ENCODE results near the gene SFT2D2.
"Not testable (repeated sequence)": the region's sequence is repeated elsewhere in the genome, so short reads cannot be mapped to it uniquely, and the experiment has no call there.

The SFT2D2 gene

GRCh38 chr1:168225476-168226190, at the start of gene SFT2D2:
Gene SFT2D2, plus strand, starts transcription at chr1:168226004. Its CDS starts 76 bp downstream, at chr1:168226080.
- DNase-seq: peak; percentile 74

GRCh38 chr1:168178227-168178637, 47.6 kb upstream of the SFT2D2 start:
- no peak for DNase-seq

- peak; percentile 92 for DNase-seq
Observed at GRCh38 chr1:168178638-168179437, 47.0 kb upstream of the SFT2D2 start, which contains the start of gene TIPRL. Gene TIPRL, plus strand, starts transcription at chr1:168178962. Its CDS starts 116 bp downstream, at chr1:168179078.

DNA sequence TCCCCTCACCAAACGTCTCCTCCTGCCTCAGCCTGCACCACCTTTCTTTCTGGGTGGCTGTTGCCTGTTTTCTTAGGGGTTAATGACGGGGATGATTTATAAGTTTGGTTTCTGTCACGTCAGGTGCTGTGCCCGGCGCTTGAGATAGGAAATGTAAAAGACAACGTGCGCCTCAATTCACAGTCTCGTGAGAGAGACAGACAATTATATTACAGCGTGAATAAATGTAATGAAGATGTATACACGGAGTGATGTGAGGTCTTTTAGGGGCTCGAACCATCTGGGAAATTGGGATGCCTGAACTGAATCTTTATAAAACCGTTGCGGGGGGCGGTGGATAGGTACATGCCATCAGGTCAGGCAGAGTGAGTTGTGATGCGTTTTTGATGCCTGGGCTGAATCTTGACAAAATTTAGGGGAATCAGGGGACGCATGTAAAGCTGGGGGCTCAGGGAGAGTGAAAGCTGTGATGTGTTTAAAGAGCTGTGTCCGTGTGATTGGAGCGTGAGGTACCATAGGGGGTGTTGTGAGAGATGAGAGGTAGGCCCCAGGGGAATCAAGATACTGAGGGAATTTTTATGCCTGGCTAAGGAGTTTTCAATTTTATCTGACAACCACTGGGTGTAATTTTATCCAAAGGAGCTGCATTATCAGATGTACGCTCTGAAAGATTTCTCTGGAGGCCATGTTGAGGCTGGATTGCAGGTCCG, 46.2 kb upstream of the SFT2D2 start:
- no peak for DNase-seq

DNA sequence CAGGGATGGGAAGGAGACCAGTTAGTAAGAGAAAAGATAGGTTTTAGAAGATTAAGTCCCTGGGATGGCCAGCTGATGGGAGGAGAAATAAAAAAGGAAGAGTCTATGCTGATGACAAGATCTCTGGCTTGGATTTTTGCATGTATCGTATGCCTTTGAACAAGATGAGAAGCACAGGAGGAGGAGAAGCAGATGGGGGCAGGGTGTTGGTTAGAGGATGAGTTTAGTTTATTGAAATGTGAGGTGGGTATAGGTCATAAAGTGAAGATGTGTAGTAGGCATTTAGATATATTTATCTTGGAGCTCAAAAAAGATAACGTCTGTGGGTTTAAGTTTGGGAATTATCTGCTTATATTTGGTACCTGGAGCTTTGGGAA, 45.7 kb upstream of the SFT2D2 start:
- DNase-seq: no peak

DNA sequence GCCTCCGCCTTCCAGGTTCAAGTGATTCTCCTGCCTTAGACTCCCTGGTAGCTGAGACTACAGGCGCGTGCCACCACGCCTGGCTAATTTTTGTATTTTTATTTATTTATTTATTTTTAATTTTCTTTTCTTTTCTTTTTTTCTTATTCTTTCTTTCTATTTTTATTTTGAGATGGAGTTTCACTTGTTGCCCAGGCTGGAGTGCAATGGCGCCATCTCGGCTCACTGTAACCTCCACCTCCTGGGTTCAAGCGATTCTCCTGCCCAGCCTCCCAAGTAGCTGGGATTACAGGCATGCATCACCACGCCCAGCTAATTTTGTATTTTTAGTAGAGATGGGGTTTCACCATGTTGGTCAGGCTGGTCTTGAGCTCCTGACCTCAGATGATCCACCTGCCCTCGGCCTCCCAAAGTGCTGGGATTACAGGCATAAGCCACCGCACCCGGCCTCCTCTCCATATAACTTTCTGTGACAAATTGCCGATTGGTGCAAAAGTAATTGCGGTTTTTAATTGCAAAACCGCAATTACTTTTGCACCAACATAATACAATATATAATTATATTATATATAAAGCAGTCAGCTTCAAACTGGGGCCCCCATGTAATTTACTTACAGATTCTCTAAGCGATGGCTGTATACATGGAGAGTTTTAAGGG, 44.6 kb upstream of the SFT2D2 start:
- not testable (repeated sequence) for DNase-seq

DNA sequence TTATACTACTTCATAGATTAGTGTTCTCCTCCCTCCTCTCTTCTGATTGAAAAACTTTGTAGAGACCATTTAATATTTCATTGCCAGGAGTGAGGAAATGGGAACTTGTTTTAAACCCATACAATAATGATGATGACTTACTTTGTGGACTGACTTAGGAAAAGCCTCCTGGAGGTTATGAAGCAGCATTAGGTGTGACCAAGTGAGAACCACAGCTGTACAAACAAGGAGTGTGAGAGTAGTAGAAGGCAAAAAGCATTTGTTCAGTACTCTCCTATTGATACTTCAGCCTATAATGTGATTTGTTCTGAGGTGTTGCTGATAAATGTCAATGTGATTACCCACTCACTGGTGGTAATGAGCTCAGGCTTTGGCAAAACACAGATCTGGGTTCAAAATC, 38.6 kb upstream of the SFT2D2 start:
- DNase-seq: no peak

- DNase-seq: no peak
Observed at GRCh38 chr1:168190403-168190802, 35.4 kb upstream of the SFT2D2 start.

GRCh38 chr1:168195199-168196135, 30.3 kb upstream of the SFT2D2 start:
- DNase-seq: no peak

- DNase-seq: no peak
Observed at GRCh38 chr1:168199056-168199455, 26.7 kb upstream of the SFT2D2 start.

DNA sequence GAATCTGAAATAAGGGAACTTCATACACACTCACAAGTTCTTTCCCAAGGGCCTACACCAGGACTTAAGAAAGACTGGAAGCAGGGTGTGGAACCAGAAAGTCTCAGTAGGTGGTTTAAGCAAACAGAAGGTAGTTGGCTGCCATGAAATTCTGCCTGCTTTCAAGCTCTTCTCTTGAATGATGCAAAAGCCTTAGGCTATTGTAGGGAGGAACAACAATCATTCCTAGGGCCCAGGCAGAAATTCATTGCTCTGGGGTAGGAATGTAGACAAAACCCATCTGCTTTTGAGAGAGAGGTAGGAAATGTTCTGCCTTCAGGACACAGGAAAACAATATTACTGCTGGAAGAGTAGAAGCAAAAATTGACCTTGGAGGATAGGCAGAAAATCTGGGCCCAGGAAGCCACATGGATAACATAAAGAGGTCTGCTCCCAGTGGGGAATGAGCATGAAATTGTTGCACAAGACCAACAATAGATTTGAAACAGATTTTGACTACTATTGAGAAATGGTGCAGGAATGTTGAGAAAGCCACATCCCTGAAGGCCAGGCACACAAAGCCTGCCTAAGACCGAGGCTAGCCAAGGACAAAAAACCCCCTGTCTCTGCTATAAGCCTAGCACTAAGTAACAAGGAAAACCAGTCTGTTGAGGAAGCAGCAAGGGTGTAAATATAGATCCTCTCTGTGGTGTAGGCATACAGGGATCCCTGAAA, 22.7 kb upstream of the SFT2D2 start:
- DNase-seq: no peak

DNA sequence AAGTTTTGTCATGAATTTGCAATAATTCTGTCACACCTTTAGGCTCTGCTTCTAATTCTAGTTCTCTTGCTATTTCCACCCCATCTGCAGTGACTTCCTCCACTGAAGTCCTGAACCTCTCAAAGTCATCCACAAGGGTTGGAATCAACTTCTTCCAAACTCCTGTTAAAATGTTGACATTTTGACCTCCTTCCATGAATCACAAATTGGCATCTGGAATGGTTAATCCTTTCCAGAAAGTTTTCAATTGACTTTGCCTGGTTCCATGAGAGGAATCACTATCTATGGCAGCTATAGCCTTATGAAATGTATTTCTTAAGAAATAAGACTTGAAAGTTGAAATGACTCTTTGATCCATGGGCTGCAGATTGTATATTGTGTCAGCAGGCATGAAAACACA, 19.7 kb upstream of the SFT2D2 start:
- no peak for DNase-seq

GRCh38 chr1:168207673-168208072, 18.1 kb upstream of the SFT2D2 start:
- DNase-seq: not testable (repeated sequence)

- no peak for DNase-seq
Observed at GRCh38 chr1:168210312-168210711, 15.5 kb upstream of the SFT2D2 start.

- DNase-seq: no peak
Observed at GRCh38 chr1:168213349-168213748, 12.5 kb upstream of the SFT2D2 start.

DNA sequence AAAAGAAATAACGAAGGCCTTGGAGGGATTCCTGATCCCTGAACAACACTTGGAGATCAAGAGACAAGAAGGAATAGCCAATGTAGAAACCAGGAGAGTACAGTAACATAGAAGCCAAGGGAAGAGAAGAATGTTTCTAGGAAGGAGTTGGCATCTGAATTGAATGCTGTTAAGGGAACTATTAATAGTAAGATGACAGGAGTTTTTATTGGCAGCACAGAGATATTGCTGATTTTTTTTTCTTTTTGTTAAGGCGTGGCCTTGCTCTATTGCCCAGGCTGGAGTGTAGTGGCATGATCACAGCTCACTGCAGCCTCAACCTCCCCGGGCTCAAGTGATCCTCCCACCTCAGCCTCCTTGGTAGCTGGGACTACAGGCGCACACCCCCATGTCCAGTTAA, 9.6 kb upstream of the SFT2D2 start:
- no peak for DNase-seq

DNA sequence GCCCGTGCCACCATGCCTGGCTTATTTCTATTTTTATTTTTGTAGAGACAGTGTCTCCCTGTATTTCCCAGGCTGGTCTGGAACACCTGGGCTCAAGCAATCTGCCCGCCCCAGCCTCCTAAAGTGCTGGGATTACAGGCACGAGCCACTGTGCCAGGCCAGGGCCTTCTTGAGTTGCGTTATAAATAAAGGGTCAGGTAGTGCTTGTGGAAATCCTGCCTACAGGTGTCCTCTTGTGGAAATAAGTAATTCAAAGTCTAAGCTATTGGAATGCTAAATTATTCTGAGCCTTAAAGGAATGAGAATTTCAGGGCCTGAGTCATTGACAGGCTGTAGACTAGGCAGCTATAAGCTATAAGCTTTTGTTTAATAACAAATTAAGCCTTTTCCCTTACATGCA, 8.1 kb upstream of the SFT2D2 start:
- no peak for DNase-seq

DNA sequence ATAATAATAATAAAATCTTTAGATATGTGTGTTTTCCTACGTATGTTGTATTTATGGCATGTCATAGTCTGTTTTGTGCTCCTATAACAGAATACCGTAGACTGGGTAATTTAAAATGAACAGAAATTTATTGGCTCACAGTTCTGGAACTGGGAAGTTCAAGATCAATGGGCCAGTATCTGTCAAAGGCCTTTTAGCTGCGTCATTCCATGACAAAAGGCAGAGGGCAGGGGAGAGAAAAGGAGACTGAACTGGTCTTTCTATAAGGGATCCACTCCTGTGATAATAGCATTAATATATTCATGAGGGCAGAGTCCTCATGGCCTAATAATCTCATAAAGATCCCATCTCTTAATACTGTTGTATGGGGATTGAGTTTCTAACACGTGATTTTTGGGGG, 7.1 kb upstream of the SFT2D2 start:
- no peak for DNase-seq

DNA sequence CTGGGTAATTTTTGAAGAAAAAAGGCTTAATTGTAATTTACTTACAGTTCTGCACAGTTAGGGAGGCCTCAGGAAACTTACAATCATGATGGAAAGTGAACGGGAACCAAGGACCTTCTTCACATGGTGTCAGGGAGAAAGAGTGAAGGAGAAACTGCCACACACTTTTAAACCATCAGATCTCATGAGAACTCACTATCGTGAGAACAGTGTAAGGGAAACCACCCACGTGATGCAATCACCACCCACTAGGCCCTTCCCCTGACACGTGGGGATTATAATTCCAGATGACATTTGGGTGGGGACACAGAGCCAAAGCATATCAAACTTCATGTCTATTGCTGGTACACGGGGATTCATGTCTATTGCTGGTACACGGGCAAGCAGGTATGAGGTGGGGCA, 5.3 kb upstream of the SFT2D2 start:
- DNase-seq: no peak

DNA sequence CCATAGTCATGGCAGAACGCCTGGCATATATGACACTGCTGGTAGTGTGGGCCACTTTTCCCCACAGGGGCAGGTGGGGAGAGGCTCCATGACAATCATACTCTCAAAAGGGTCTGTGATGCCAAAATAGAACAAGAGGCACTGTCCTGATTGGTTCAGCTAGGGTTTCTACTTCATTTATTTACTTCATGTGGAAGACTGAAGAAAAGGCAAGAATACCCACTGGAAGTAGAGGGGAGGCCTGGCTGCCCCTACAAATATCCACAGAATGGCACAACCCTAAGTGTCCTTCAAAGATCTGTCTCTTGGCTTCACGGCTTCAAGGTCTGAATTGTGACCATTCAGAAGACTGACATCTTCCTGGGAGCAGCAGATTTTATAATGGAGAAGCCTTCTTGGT, 4.5 kb upstream of the SFT2D2 start:
- no peak for DNase-seq

GRCh38 chr1:168223261-168223660, 2.5 kb upstream of the SFT2D2 start:
- DNase-seq: no peak

Data from activated gamma-delta T cell treated with Interleukin-2 at 50 U/mL for 16 hours (primary cell).